GM19467 (cell line): ENCODE data around the gene HSD11B1.
A peak's percentile ranks its signal among the peaks of the same experiment; 100 is the strongest.

Experiments used
- ATAC-seq: cut with Tn5 transposase; IDR thresholded peaks from one replicate; pipeline ENCODE4 v1.9.1; 2021; ENCODE audit warnings: mild to moderate bottlenecking, moderate library complexity; ENCODE audit not compliant: unreplicated experiment

The HSD11B1 gene

DNA sequence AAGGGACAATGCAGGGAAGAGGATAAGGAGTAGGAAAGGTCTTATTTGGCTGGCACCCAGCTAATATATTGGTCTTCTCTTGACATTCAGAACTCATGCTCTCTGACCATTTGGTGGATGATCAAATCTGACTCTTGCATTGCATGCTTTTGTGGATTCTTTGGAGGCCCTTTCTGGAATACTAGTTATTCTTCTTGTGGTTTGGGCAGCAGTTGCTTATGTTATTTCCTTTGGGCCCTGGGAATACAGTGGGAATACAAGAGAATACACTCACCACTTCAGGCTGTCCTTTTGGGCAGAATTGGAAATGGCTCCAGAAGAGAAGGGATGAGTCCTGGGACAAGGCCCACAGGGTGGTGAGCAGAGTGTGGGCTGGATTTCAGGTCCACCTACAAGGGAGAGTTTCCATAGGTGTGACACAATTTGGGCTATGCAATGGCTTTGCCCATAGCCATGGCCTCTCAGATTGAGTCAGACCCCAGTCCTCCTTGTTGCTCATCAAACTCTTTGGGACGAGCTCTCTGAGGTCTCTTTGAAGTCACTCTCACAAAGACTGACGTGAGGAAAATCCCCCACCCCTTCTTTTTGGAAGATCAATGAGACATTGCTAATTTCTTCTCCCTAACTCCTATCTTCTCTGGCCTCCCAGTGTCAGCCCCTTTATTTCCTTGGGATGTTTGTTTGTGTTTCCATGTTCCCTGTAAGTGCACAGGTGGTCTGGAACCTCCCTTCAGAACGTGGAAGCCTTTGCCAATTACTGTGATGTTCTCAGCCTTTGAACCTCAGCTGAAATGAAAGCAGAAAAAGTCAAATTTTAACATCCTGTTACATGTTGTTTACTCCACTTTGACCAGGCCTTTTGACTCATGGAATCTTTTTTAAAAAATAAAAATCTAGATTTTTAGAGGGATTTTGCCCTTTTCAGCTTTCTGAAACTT is 19.4 kb downstream of the HSD11B1 start:
- no peak for ATAC-seq

DNA sequence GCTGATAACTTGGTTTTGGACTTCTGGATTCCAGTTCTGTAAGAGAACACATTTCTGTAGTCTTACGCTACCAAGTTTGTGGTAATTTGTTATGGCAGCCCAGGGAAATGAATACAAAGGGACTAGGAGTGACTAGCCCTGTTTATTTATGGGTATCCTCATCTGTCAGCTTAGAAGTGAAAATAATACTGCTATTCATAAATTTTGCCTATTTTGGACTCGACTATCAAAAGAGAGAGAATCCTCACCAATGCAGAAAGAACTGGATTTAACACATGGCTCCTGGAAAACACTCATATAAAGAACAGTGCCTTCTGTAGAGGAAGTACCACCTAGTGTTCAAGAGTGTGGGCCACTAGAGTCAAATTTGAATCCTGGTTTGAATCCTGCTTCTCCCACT is 22.6 kb downstream of the HSD11B1 start:
- ATAC-seq: no peak

DNA sequence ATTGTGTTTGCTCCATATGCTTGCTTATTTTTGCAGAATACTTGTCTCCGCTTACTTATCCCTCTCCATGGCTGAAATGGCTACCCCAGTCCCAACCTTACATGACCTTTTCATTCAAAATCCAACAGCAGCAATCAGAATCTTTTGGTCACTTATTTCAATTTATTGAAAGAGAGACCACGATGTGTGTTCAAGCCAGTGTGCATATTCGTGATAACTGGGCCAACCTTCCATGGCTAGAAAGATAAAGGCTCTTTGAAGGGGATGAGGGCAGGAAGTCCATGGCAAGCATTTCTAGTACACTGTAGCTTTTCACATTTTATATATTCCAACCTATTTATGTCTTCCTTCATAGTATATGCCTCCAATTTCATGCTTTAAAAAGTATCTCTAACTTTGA is 23.1 kb downstream of the HSD11B1 start:
- ATAC-seq: no peak

DNA sequence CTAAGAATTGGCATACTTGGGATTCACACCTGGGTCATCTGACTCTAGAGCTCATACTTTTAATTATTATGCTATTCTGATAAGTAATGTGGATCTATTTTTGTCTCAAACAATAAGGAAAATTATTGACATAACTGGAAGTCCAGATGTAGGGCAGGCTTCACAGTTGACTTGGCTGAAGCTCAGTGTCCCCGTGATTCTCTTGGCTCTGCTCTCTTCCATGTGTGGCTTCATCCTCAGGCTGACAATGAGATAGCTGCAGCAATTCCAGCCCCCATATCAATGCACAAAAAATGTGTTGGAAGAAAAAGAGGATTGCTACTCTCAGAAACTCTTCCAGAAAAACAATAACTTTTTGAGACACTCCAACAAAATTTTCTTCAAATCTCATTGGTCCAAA is 23.8 kb downstream of the HSD11B1 start:
- ATAC-seq: no peak

DNA sequence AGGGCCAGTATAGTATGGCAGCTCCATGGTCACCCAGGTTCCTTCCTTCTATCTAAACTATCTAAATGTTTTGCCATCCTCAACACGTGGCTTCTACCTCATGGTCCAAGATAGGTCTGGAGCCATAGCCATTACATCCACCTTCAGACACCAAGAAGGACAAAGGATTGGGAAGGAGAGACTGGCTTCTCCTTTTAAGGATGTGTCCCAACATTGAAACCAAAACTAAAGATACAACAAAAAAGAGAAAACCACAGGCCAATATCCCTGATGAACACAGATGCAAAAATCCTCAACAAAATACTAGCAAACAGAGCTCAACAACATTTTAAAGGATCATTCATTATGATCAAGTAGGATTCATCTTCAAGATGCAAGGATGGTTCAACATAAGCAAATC is 24.8 kb downstream of the HSD11B1 start:
- no peak for ATAC-seq

DNA sequence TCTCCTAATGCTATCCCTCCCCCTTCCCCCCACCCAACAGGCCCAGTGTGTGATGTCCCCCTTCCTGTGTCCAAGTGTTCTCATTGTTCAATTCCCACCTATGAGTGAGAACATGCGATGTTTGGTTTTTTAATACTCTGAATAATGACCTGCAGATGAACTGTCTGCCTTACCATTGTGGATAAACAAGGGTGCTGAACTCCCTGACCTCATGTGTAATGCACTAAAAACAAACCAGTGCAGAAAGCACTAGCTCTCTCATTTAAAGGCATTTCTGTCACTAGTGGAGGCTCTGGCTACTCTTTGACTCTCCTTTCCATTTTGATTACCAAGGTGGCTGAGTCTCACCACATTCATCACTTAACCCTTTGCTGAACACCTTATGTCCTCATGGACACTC is 28.1 kb downstream of the HSD11B1 start:
- ATAC-seq: no peak

DNA sequence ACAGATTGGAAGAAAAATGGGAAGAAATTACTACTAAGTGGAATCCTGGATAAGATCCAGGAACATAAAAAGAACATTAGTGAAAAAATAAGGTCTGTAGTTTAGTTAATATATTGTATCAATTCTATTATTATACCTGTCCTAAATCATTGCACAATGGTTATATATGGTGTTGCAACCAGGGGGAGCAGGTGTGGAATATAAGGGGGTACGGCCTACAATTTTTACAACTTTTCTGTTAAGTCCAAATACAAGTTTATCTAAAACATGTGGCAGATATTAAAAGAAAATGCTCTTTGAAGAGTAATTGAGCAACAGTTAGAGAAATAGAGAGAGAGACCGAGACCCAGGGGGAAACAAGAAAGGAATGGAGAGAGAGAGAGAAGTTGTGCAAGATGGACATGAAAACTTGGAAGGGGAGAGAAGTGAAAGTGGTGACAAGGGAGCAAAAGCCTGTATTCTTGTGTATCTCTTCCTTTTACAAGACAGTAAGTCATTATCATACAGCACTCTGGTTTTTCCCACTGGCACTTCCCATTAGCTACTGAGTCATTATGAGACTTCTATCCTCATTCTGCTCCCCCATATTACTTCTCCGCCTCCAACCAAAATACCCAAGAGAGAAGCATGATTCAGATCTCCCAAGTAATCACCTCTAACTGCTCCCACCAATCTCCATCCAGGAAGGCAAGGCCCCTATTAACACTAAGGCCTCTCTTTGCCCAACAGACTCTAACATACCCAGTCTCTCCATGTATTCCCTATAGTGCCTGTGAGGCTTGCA is 29.0 kb downstream of the HSD11B1 start:
- no peak for ATAC-seq

DNA sequence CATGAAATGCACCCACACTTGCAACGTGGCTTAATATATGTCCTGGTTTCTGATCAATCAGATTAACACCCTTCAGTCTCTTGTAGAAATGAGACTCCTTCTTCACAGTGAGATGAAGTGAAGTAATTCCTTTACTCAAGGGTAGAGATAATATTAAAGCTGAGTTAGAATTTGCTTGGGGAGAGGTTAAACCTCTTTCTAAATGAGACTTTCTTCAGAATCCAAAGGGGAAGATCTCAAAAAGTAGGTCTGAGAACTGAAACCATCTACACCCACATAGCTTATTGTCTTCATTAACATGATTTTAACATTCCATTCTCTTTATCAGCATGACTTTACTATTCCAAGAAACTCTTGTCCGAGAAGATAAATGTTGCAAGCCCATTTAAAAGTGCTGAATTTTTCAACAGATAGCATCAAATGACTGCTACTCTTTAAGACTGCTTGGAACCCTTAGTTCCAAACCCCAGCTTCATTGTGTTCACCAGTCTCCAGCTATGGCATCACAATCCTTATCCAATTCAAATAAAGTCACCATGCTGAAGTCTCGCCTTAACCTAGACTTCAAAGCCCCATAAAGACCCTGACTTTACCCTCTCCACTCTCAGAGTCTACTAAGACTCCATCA is 32.0 kb downstream of the HSD11B1 start:
- no peak for ATAC-seq

DNA sequence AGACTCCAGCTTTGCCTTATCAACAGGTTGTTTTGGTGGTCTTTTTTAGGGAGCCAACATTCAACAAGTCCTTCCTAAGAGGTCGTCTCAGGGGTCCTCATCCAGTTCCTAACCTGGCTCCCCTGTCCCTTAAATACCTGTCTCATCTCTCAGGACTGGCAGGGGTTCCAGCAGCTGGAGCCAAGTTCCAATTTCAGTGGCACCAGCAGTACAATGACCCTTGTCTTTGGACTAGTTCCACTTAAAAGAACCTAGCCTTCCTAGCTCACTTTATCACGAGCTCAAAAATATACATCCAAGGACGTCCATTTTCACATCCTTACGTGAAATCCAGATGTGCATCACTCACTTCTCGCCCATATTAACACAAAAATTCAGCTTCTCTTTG is 32.5 kb downstream of the HSD11B1 start:
- ATAC-seq: no peak

DNA sequence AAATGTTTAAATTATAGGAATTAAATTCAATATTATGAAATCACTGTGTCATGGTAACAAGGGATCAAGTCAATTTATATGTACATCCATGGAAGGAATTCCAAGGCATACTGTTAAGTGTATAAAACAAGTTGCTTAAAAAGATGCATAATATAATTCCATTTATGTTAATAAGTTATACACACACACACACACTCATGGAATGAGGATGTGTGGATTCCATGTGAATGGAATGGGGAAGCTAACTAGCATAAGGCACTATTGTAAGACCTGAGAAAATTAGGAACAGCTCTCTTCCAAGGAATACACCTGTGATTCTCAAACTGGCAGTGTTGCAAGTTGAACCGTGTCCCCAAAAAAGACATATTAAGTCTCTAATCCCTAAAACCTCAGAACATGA is 33.6 kb downstream of the HSD11B1 start:
- ATAC-seq: no peak

DNA sequence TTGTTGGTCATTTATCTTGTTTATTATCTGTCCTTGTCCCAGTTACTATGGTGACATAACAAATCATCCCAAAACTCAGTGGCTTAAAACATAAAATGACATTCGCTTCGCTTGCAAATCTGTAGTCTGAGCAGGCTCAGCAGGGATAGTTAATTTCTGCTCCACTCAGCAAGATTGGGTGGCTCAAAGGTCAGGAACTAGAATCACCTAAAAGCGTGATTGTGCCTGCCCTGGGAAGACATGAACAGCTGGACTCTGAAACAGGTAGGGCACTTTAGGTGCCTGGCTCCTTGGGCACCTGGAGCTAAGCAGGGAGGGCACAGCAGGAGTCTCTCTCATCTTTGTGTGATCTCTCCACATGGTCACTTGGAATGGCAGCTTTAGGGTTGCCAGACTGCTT is 36.5 kb downstream of the HSD11B1 start:
- no peak for ATAC-seq

DNA sequence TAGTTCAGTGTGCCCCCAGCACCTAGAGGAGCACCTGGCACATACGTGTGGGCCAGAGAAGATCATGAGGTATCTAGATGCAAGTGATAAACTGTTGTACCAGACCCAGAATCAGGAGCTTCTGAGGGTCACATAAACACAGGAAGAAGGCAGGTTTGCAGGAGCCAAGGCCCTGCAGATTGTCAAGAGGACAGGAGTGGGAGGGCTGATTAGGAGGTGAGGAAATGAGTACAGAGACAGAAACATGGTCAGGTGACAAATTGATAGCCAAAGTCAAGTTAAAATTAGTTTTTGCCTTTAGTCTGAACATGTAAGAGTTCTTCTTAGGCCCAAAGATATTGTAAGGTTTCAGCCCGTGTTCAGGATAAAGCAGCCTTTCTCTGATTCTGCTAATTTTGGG is 37.2 kb downstream of the HSD11B1 start:
- no peak for ATAC-seq

DNA sequence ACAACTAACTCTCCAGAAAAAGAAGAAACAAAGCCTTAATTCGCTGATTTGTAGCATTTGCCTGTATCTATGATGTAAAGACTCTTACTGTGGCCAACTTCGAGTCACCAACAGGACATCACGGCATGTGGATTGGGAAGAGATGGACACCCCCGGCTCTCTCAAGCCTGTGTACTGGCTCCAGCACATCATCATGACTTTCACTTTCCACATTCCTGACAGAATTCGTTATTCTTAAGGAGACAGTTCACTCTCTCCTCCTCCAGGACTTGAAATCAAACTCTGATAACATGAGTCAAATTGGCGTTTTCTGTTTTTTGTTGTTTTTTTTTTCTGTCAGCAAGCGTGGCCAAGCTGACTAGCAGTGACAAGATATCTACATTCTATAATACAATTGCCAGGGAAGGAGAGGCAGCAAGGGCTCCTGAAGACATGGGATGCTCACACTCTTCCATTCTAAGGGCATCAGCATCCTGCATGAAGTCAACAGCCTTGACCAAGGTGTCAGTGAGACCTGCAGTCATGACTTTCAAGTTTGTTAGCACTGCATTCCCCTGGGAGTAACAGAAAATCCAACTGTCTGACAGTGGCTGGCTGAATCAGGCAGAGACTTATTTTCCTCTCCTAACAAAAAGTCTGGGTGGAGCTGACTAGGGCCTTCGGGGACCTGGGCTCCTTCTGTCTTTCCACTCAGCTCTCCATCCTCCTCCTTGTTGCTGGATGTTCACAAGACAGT is 37.9 kb downstream of the HSD11B1 start:
- no peak for ATAC-seq

DNA sequence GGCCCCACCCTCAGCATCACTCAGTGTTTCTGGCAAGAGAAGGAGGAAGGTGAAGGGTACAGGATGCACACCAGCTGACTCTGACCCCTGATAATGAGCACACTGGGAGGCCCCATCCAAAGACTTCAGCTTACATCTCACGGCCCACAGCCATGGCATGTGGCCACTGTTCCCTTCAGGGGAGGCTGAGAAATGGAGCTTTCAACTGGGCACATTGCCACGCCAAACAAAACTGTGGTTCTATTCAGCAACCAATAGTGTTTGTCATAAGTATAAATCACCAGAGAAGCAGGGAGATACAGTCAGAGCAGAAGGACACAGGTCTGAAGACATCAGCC is 38.5 kb downstream of the HSD11B1 start:
- ATAC-seq: no peak

DNA sequence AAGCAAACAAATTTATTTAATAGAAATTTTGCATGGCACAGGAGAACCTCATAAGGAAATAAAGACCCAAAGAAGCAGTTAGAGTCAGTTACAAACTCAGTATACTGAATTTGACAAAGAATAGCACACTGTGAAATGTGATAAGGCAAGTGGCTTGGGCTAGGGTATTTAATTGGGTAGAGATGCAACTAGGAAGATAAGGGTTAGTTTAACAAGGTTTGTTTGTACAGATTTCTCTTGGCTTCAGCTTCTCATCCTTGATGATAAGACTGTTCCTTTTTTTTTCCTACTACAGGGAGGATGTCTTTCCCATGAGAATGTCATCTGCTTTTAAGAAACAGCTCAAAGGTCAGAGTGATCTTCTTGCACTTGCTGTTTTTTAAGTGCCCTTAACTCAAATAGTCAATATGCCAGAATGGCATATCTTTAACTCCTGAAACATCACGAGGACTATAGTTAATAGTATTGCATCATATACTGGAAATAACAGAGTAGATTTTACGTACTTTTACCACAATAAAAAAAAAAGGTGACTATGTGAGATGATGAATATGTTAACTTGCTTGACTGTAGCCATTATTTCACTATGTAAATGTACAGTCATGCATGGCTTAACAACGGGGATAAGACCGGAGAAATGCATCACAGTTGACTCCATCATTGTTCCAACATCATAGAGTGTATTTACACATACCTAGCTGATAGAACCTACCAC is 42.0 kb downstream of the HSD11B1 start:
- no peak for ATAC-seq

DNA sequence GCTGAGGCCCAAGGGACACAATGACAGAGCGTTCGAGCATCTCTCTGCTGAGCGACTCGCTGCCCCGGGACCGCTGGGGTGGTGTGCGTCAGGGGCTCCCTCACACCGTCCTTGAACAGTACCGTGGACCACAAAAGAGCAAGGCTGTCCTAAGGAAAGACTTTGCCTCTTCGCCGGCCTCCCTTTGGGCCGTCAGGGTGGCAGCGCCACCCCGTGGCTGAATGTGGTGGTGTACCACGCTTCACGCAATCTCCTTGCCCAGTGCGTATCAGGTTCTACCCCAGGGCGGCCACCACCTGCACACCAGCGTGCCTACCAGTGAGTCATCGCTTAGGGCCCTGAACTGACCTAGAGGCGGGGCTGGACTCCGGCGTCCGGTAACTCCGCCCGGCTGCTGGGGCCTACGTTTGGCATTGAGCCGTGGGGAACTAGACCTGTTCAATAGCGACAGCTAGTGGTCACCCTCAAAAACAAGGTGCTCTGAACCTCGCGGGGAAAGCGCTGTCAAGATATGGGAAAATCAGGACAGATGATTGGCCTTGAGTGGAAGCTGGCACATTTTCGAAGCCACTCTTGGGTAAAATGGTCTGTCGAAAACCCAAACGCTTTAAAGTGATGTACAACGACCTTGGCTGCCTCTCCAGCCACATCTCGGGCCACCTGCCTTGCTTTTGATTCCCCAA is 43.1 kb downstream of the HSD11B1 start:
- peak; percentile 85 for ATAC-seq

DNA sequence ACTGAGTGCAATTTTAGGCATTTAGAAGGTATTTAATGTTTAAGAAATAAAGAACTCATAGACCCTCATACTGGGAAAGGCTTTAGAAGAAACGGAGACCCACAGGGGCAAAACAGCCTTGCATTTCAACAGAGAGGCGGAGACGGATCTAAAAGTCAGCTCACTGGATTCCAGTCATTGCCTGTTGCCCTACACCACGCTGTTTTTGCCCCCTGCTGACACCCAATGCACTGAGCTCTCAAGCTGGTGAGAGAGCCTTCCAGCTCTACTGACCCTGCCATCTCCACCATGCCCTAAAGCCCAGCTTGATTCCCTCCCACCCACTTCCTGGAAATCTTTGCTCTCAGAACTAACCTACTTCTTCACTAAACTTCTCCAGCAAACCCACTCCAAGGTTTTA is 44.0 kb downstream of the HSD11B1 start:
- ATAC-seq: no peak

DNA sequence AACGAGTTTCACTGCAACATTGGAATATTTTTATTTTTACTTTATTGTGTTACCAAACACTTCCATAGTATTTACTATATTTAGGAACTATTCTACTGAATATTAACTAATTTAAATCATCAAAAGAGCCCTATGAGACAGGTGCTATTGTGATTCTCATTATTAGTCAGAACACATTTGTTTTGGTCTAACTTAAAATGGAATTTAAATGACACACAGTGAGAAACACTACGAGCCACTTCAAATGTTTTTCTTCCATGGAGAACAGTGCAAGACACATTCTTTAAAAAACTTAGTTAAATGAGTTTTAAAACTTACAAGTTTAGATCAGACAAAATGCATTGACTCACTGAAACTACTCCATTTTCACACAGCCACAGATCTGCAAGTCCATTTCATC is 44.6 kb downstream of the HSD11B1 start:
- no peak for ATAC-seq

DNA sequence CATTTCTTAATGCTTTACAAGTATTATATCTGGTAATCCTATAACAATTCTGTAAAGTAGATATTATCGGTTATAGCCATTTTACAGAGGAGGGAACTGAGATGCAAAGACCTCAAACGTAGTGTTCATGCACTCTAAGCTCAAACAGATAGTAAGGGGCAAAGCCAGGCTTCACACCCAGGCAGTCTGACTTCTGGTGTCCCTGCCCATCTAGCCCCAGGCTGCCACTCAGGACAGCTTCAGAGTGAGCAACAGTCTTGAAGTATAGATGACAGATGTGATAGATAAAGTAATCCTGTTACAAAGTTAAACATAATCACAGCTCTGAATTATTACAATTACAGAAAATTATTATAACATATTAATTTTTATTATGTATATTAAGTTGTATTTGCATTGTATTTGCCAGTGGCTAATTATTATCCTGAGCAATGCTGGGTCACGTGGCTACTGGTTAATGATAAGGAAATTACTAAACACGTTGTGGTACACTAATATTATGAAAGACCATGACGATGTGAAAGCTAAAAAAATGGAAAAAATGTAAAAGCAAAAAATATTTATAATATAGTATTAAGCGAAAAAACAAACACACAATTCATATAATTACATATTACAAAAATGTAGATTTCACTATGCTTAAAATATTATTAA is 45.2 kb downstream of the HSD11B1 start:
- ATAC-seq: no peak
